ENCODE measurements around the gene SLC30A2. TPM values are rescaled to one million over a fixed set of nuclear protein-coding genes. Genes with fewer than 3 reads are reported as not detected.

Gene SLC30A2
- total RNA-seq, 1 experiment from 2014 or later, result 3.0 TPM

GRCh38 chr1:26092422-26092821 lies 46.5 kb upstream of the SLC30A2 start:
- Mint-ChIP-seq H3K36me3 (ENCODE audit: insufficient read depth, unreplicated experiment) (no peaks in the 10 kb centered on the region), H3K27me3 (ENCODE audit: insufficient read depth, unreplicated experiment) (no peaks in the 10 kb centered on the region), H3K27ac (ENCODE audit: unreplicated experiment) (no peak overlapping the region), H3K4me3 (ENCODE audit: unreplicated experiment) (no peak overlapping the region), H3K4me1 (ENCODE audit: low read depth, unreplicated experiment) (peaks cover 16% of the 10 kb centered on the region), H3K9me3 (ENCODE audit: unreplicated experiment) (no peaks in the 10 kb centered on the region)
- no peaks in the 10 kb centered on the region for H3K36me3 ChIP-seq (ENCODE audit: control insufficient read depth, insufficient read depth, low read length)
- ChIA-PET POLR2A (no interaction called here), CTCF (no interaction called here)
- H3K4me3 ChIP-seq (ENCODE audit: low read depth, low read length), result no peak overlapping the region
- no TSS peak for BruUV-seq (replicated peaks)
- intact Hi-C loops (cut with micrococcal nuclease; ENCODE audit: unreplicated experiment), result no loop called here
- TF ChIP-seq, protein P1, sequence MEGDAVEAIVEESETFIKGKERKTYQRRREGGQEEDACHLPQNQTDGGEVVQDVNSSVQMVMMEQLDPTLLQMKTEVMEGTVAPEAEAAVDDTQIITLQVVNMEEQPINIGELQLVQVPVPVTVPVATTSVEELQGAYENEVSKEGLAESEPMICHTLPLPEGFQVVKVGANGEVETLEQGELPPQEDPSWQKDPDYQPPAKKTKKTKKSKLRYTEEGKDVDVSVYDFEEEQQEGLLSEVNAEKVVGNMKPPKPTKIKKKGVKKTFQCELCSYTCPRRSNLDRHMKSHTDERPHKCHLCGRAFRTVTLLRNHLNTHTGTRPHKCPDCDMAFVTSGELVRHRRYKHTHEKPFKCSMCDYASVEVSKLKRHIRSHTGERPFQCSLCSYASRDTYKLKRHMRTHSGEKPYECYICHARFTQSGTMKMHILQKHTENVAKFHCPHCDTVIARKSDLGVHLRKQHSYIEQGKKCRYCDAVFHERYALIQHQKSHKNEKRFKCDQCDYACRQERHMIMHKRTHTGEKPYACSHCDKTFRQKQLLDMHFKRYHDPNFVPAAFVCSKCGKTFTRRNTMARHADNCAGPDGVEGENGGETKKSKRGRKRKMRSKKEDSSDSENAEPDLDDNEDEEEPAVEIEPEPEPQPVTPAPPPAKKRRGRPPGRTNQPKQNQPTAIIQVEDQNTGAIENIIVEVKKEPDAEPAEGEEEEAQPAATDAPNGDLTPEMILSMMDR (IDR thresholded peaks at IDR 0.05; ENCODE audit: insufficient read depth in 1 of 2, low read depth in 1 of 2, low read length in 1 of 2, severe bottlenecking in 1 of 2, unreplicated experiment in 1 of 2), result no peak
- no peaks in the 10 kb centered on the region for H3K9me3 ChIP-seq
- DNase-seq, result no peak
- peaks cover 37% of the 10 kb centered on the region for H3K4me1 ChIP-seq
- no peaks in the 10 kb centered on the region for H3K27me3 ChIP-seq (replicated peaks; ENCODE audit: control insufficient read depth, insufficient read depth, low read length)

- TF ChIP-seq, protein P1 (IDR thresholded peaks at IDR 0.05; ENCODE audit: insufficient read depth in 1 of 2, low read depth in 1 of 2, low read length in 1 of 2, severe bottlenecking in 1 of 2, unreplicated experiment in 1 of 2), result no peak
- H3K27me3 Mint-ChIP-seq (ENCODE audit: insufficient read depth, unreplicated experiment), result no peaks in the 10 kb centered on the region
- H3K4me1 Mint-ChIP-seq (ENCODE audit: low read depth, unreplicated experiment), result peaks cover 7% of the 10 kb centered on the region
- DNase-seq, result no peak
- Histone ChIP-seq H3K27me3 (replicated peaks; ENCODE audit: control insufficient read depth, insufficient read depth, low read length) (no peaks in the 10 kb centered on the region), H3K36me3 (ENCODE audit: control insufficient read depth, insufficient read depth, low read length) (no peaks in the 10 kb centered on the region), H3K9me3 (no peaks in the 10 kb centered on the region), H3K4me1 (peaks cover 28% of the 10 kb centered on the region), H3K4me3 (ENCODE audit: low read depth, low read length) (no peak overlapping the region)
- intact Hi-C loops (cut with micrococcal nuclease; ENCODE audit: unreplicated experiment), result no loop called here
- no peaks in the 10 kb centered on the region for H3K36me3 Mint-ChIP-seq (ENCODE audit: insufficient read depth, unreplicated experiment)
- ChIA-PET CTCF (interaction anchor here (0.5 kb wide), 1 partner anchor 327 kb away, joined by 4 read pairs; no protein-coding TSS in a partner anchor), POLR2A (no interaction called here)
- no peak overlapping the region for H3K4me3 Mint-ChIP-seq (ENCODE audit: unreplicated experiment)
- H3K9me3 Mint-ChIP-seq (ENCODE audit: unreplicated experiment), result no peaks in the 10 kb centered on the region
- no TSS peak for BruUV-seq (replicated peaks)
- no peak overlapping the region for H3K27ac Mint-ChIP-seq (ENCODE audit: unreplicated experiment)
Observed at GRCh38 chr1:26090893-26091292, 45.0 kb upstream of the SLC30A2 start.

- ChIA-PET POLR2A (no interaction called here), CTCF (no interaction called here)
- Histone ChIP-seq H3K36me3 (ENCODE audit: control insufficient read depth, insufficient read depth, low read length) (no peaks in the 10 kb centered on the region), H3K4me3 (ENCODE audit: low read depth, low read length) (no peak overlapping the region), H3K9me3 (no peaks in the 10 kb centered on the region), H3K4me1 (peaks cover 17% of the 10 kb centered on the region), H3K27me3 (replicated peaks; ENCODE audit: control insufficient read depth, insufficient read depth, low read length) (no peaks in the 10 kb centered on the region)
- Mint-ChIP-seq H3K9me3 (ENCODE audit: unreplicated experiment) (no peaks in the 10 kb centered on the region), H3K27me3 (ENCODE audit: insufficient read depth, unreplicated experiment) (no peaks in the 10 kb centered on the region), H3K4me1 (ENCODE audit: low read depth, unreplicated experiment) (peaks cover 7% of the 10 kb centered on the region), H3K27ac (ENCODE audit: unreplicated experiment) (no peak overlapping the region), H3K4me3 (ENCODE audit: unreplicated experiment) (no peak overlapping the region), H3K36me3 (ENCODE audit: insufficient read depth, unreplicated experiment) (no peaks in the 10 kb centered on the region)
- DNase-seq, result no peak
- intact Hi-C loops (cut with micrococcal nuclease; ENCODE audit: unreplicated experiment), result no loop called here
- TF ChIP-seq, protein P1 (IDR thresholded peaks at IDR 0.05; ENCODE audit: insufficient read depth in 1 of 2, low read depth in 1 of 2, low read length in 1 of 2, severe bottlenecking in 1 of 2, unreplicated experiment in 1 of 2), result no peak
- no TSS peak for BruUV-seq (replicated peaks)
Observed at GRCh38 chr1:26089125-26089524, 43.2 kb upstream of the SLC30A2 start.

Data from Caco-2 (cell line).